Gastroesophageal sphincter (tissue), 3 donors: ENCODE measurements around the gene PPFIA4.

ENCODE experiments used
- EP300 ChIP-seq: sonication (generic); formaldehyde crosslinking; IDR thresholded peaks from one replicate; pipeline ENCODE4 v1.6.1; 2017; ENCODE audit warnings: antibody characterized with exemption, mild to moderate bottlenecking
- POLR2A ChIP-seq, 2 donors: fragments of 450-650 bp; IDR thresholded peaks; one replicate each; pipeline ENCODE4 v1.6.1; 2017; ENCODE audit warnings: antibody characterized with exemption in 2 of 2, mild to moderate bottlenecking in 2 of 2, moderate library complexity in 1 of 2
- TF ChIP-seq, protein P1 (sequence below), 4 experiments: fragments of 200-600 bp in 2 of 4; fragments of 450-650 bp in 2 of 4; sonication (generic) in 1 of 4; IDR thresholded peaks; one replicate each; pipeline ENCODE4 v1.5.1; 2017 to 2019; ENCODE audit warnings: antibody characterized with exemption in 4 of 4, mild to moderate bottlenecking in 2 of 4, moderate library complexity in 2 of 4

DNA sequence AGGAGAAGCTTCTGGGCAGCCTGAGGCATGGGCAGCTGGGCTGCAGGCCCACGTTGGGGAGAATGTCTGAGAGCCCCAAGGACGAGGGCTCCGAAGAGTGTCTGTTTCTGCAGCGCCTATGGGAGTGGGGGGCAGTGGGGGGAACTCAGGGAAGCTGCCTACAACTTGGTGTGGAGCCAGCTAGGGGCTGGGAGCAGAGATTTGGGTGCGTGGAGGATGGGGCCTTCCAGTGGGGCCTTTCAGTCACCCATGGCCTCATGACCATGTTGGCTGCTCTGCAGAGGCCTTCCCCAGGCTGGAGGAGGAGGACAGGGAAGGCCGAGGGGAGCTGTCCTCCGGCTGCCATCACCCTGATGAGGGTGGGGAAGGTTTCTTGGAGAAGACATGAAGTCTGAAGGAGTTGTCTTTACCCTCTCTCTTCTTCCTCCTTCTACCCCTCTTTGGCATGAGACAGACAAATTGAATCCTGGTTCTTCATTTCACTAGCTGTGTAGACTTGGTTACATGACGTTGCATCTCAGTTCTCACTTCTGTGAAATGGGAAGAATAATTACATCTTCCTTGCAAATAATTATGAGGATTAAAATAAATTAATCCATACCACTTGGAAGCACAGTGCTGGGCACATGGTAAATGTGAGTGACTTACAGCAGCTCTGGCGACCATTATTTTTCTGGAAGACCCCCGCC is 8.3 kb downstream of the PPFIA4 start:
- TF ChIP-seq EP300 (no peak), POLR2A (IDR thresholded peaks at IDR 0.05) (no peak)
- TF ChIP-seq, protein P1, sequence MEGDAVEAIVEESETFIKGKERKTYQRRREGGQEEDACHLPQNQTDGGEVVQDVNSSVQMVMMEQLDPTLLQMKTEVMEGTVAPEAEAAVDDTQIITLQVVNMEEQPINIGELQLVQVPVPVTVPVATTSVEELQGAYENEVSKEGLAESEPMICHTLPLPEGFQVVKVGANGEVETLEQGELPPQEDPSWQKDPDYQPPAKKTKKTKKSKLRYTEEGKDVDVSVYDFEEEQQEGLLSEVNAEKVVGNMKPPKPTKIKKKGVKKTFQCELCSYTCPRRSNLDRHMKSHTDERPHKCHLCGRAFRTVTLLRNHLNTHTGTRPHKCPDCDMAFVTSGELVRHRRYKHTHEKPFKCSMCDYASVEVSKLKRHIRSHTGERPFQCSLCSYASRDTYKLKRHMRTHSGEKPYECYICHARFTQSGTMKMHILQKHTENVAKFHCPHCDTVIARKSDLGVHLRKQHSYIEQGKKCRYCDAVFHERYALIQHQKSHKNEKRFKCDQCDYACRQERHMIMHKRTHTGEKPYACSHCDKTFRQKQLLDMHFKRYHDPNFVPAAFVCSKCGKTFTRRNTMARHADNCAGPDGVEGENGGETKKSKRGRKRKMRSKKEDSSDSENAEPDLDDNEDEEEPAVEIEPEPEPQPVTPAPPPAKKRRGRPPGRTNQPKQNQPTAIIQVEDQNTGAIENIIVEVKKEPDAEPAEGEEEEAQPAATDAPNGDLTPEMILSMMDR (IDR thresholded peaks at IDR 0.05): no peak
